Choroid plexus epithelial cell (primary cell): ENCODE measurements around the gene UGT2B7.

Experiments used
- DNase-seq: peaks from one replicate; pipeline ENCODE4 v3.0.0-alpha.2; 2010; ENCODE audit warnings: low read depth
- H3K4me3 ChIP-seq: 2 replicates; pipeline ENCODE4 v1.5.1; 2011; ENCODE audit warnings: low read depth, mild to moderate bottlenecking, control low read depth, low read length, moderate library complexity
- TF ChIP-seq, protein P1 (sequence below): conservative IDR thresholded peaks from 2 replicates; pipeline ENCODE4 v1.5.1; 2011; ENCODE audit warnings: low read depth, mild to moderate bottlenecking, control low read depth, inconsistent platforms, low read length, moderate library complexity

Gene UGT2B7

DNA sequence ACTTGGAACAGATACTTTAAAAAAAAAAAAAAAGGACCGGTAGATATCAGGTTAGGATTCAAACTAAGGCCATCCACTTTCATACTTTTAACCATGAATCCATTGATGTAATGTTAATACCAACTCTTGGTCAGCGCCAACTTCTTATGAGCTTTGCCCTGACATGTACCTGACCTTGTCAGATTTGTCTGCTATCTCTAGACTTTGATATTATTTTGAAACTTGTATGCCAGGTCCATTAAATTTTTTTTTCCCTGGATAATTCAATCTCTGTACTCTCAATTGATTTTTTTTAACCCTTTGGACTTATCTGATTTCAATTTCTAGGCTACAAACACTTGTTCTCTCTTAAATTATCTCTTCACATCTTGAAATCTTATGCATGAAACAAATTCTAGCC, 27.2 kb upstream of the UGT2B7 start:
- TF ChIP-seq, protein P1, sequence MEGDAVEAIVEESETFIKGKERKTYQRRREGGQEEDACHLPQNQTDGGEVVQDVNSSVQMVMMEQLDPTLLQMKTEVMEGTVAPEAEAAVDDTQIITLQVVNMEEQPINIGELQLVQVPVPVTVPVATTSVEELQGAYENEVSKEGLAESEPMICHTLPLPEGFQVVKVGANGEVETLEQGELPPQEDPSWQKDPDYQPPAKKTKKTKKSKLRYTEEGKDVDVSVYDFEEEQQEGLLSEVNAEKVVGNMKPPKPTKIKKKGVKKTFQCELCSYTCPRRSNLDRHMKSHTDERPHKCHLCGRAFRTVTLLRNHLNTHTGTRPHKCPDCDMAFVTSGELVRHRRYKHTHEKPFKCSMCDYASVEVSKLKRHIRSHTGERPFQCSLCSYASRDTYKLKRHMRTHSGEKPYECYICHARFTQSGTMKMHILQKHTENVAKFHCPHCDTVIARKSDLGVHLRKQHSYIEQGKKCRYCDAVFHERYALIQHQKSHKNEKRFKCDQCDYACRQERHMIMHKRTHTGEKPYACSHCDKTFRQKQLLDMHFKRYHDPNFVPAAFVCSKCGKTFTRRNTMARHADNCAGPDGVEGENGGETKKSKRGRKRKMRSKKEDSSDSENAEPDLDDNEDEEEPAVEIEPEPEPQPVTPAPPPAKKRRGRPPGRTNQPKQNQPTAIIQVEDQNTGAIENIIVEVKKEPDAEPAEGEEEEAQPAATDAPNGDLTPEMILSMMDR = no peak
- H3K4me3 ChIP-seq = no peak overlapping the region
- DNase-seq = no peak

DNA sequence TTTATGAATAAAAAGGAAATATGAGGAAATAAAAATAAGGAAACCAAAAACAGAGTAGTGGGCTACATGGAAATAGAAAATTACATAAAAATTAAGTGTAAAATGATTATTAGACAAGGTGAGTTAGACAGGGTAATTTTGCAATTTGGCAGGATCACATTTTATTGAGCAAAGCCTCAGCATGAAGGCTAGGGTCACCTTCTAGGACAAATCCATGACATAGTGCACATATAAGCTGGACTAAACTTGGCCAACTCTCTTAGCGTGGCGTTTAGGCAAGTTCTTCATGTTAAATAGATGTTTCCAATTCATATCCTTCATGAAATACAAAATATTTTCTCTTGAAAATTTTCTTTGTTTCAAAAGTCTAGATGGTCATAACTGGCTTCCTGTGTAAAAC, 25.7 kb upstream of the UGT2B7 start:
- DNase-seq = no peak
- TF ChIP-seq, protein P1 = no peak
- no peak overlapping the region for H3K4me3 ChIP-seq

DNA sequence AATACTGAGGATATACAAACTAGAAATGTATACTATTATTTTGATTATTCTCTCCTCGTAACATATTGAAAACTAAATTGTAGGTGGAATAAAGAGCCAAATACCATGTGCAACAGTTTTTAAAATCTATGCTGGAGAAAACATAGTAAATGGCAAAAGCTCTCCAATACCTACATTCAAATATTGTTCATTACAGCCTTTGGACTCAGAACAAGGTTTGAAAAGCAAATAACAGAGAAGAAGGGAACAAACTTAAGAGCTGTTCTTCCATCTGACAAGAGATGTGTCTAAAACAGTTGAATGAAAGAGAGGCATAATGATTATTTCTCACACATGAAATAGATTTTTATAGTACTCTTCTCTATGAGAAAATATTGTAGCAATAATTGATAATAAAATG, 25.0 kb upstream of the UGT2B7 start:
- DNase-seq = no peak
- TF ChIP-seq, protein P1 = no peak
- H3K4me3 ChIP-seq = no peak overlapping the region

DNA sequence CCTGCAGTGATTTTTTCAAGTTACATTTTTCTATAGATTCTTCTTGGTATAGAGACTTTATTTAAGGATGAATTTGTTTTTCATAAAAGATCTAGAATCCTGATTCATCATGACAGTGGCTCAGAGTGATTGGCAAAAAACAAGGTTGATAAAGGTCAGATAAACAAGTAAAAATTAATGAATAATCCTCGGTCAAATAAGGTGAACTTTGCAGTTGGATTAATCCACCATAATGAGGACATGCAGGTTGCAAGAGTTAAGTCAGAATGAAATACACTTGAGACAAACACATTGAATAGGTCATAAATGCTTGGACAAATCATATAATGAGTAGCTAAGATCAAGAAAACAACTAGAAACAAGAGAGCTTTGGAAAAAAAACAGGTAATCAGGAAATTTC, 22.9 kb upstream of the UGT2B7 start:
- no peak overlapping the region for H3K4me3 ChIP-seq
- DNase-seq = no peak
- TF ChIP-seq, protein P1 = no peak

DNA sequence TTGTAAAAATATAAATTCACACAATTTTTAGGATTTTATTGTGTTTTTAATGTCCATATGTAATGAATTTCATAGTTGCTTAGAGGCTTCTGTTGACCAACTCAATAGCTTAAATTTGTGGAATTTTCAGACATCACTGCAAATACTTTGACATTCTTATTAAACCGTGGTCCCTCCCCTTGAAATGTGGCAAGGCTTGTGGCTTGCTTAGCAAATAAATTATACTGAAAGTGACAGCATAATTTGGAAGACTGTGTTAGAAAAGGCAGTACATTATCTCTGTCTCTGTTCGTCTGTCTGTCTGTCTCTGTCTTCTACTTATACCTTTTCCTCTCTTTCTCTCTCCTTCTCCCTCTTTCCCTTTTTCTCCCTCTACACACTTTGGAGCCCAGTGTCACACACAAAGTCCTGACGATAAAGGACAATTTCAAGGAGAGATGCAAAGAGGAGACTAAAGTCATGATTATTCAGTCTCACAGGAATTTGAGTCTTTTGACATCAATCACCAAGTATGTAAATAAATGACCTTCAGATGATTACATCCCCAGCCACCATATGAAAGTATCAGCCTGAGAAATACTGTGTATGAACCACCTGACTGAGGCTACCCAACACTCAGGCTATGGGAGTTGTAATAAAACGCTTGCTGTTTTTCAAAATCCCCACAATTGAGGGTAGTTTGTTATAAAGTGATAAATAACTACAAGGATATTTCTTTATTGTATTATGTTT, 21.0 kb upstream of the UGT2B7 start:
- DNase-seq = no peak
- TF ChIP-seq, protein P1 = no peak
- H3K4me3 ChIP-seq = no peak overlapping the region

DNA sequence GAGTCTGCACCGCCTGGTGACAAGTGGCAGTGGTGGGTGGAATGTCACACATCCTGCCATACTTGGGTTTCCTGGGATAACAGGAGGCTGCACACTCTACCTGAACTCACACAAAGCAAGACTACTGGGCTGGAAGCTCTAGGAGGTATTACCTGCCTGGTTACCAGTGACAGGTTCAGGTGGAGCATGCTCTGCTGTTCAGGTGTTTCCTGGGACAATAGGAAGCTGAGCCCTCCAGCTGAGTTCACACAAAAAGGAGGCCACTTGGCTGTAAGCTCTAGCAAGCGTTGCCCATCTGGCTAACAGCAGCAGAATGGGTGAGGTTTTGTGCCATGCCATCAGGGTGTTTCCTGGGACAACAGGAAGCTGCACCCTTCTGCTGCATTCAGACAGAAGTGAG, 17.4 kb upstream of the UGT2B7 start:
- TF ChIP-seq, protein P1 = no peak

DNA sequence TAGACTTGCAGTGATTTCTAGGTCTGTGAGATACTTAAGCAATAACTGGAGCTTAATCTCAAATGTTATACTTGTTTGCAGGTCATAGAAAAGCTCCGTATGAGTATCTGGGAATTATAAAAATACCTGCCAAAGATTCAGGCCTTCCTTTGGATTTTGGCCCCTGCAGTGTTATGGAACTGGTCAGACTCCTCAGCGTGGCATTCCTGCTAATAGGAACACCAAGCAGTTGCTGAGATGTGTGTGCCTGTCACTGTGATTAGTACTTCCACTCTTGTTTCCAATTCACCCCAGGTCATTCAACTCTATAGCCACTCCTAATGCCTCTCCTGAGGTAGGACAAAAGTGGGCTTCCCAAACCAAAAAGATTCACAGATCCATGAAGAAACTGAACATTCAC, 7.8 kb upstream of the UGT2B7 start:
- TF ChIP-seq, protein P1 = no peak
- no peak overlapping the region for H3K4me3 ChIP-seq
- no peak for DNase-seq

More for the DNA sequence above, 17.4 kb upstream of the UGT2B7 start:
- no peak for DNase-seq
- H3K4me3 ChIP-seq = no peak overlapping the region
